ENCODE results near the gene BLVRA. TPM values are rescaled to one million over a fixed set of nuclear protein-coding genes. Genes with fewer than 3 reads are reported as not detected.

BLVRA gene
- total and polyA plus RNA-seq, 10 of the 15 experiments (the other 5 are each of a cell fraction or from before 2014, with no cell fraction given): 63.3 to 198 (median 102) TPM

GRCh38 chr7:43781726-43782607 lies 23.5 kb downstream of the BLVRA start:
- ATAC-seq: no peak
- Histone ChIP-seq H3K9me3 (replicated peaks; ENCODE audit: control insufficient read depth, insufficient read depth, low read length) (no peaks in the 10 kb centered on the region), H3K4me3 (no peak overlapping the region), H3K27me3 (replicated peaks in 1 of 2; ENCODE audit: control insufficient read depth in 2 of 2, insufficient read depth in 2 of 2, low read length in 1 of 2) (no peaks in the 10 kb centered on the region), H3K4me1 (ENCODE audit: control insufficient read depth, insufficient read depth, low read length) (peaks cover 16% of the 10 kb centered on the region), H3K36me3 (ENCODE audit: control insufficient read depth in 2 of 2, insufficient read depth in 2 of 2, low read length in 1 of 2) (peaks cover 1 to 3% of the 10 kb centered on the region in 2 experiments; a peak in 3 of 4 replicates), H3K79me2 (ENCODE audit: control insufficient read depth, insufficient read depth, low read length) (peaks cover 3% of the 10 kb centered on the region), H3K4me2 (ENCODE audit: control insufficient read depth, insufficient read depth) (no peak overlapping the region), H3K27ac (ENCODE audit: control insufficient read depth, insufficient read depth) (no peak overlapping the region), H3K9ac (ENCODE audit: control insufficient read depth, insufficient read depth, low read length) (no peak overlapping the region), H4K20me1 (ENCODE audit: control insufficient read depth, insufficient read depth) (no peaks in the 10 kb centered on the region), H2AFZ (ENCODE audit: control insufficient read depth, low read depth, low read length) (no peak overlapping the region)
- DNase-seq (ENCODE audit: low read depth, low spot score): no peak
- intact Hi-C loops (cut with micrococcal nuclease; ENCODE audit: unreplicated experiment) (no loop called here), in situ Hi-C loops (cut with MboI) (no loop called here)
- BruUV-seq (replicated peaks): no TSS peak
- 97% methylated on average over 10 of the region's 10 CpGs for WGBS (ENCODE audit: insufficient coverage, insufficient replicate concordance, low lambda C conversion rate, missing lambda C conversion rate)
- ChIA-PET RAD21 (ENCODE audit: unreplicated experiment) (interaction anchor here (0.6 to 4.7 kb wide), 5 partner anchors 13 to 45 kb away, joined by 3 to 40 read pairs (median 3); partner anchors contain the start of gene BLVRA), POLR2A (interaction anchor here (0.6 to 0.7 kb wide), 3 partner anchors 18 to 20 kb away, joined by 3 read pairs; no protein-coding TSS in a partner anchor), CTCF (interaction anchor here (0.6 to 5.4 kb wide), 4 partner anchors 19 to 199 kb away, joined by 3 to 36 read pairs (median 4); partner anchors contain the start of gene STK17A), SMC1A (ENCODE audit: uncharacterized antibody, unreplicated experiment) (interaction anchor here (0.8 to 4.9 kb wide), 5 partner anchors 15 to 199 kb away, joined by 3 to 37 read pairs (median 6); partner anchors contain the start of gene STK17A)
- FAIRE-seq: no peak
- TF ChIP-seq CEBPB (IDR thresholded peaks at IDR 0.05; ENCODE audit: borderline replicate concordance in 1 of 2, low read depth in 2 of 2, low read length in 2 of 2) (no peak), TAF1 (IDR thresholded peaks at IDR 0.05; ENCODE audit: borderline replicate concordance, low read depth, low read length) (no peak), CUX1 (IDR thresholded peaks at IDR 0.05; ENCODE audit: insufficient replicate concordance, low read depth, low read length) (no peak), REST (IDR thresholded peaks at IDR 0.05; ENCODE audit: low read depth, low read length) (no peak), KAT2A (conservative IDR thresholded peaks at IDR 0.05; ENCODE audit: control insufficient read depth, low read depth, low read length) (no peak), MXI1 (IDR thresholded peaks at IDR 0.05; ENCODE audit: low read depth, low read length) (no peak), RFX5 (IDR thresholded peaks at IDR 0.05; ENCODE audit: low read depth, low read length) (no peak), ATF2 (IDR thresholded peaks at IDR 0.05; ENCODE audit: low read length) (no peak), YBX1 (IDR thresholded peaks at IDR 0.05) (no peak), USF1 (IDR thresholded peaks at IDR 0.05; ENCODE audit: borderline replicate concordance, extremely low read length, insufficient read depth, low read depth, low read length) (no peak)

Measured in GM12878 (cell line).